Chondrocyte (in vitro differentiated cells): ENCODE measurements around the gene PATE4. TPM values are rescaled to one million over a fixed set of nuclear protein-coding genes. Genes with fewer than 3 reads are reported as not detected.
A peak's percentile ranks its signal among the peaks of the same experiment; 100 is the strongest.

Source experiments
- DNase-seq: peaks from one replicate; pipeline ENCODE4 v3.0.0; 2021; ENCODE audit warnings: mixed read lengths, low spot score
- H3K27ac Mint-ChIP-seq: one replicate; pipeline ENCODE4 v1.8.0; 2021; ENCODE audit warnings: mild to moderate bottlenecking, moderate library complexity, mixed read lengths; ENCODE audit not compliant: unreplicated experiment
- H3K27me3 Mint-ChIP-seq: 2 replicates; pipeline ENCODE4 v1.8.0; 2021; ENCODE audit warnings: low read depth, mixed read lengths
- H3K36me3 Mint-ChIP-seq: 2 replicates; pipeline ENCODE4 v1.8.0; 2021; ENCODE audit warnings: low read depth, mixed read lengths
- H3K4me1 Mint-ChIP-seq: 2 replicates; pipeline ENCODE4 v1.8.0; 2021; ENCODE audit warnings: low read depth, mild to moderate bottlenecking, mixed read lengths
- H3K4me3 Mint-ChIP-seq: one replicate; pipeline ENCODE4 v1.8.0; 2021; ENCODE audit warnings: mild to moderate bottlenecking, moderate library complexity, mixed read lengths; ENCODE audit not compliant: unreplicated experiment
- H3K9me3 Mint-ChIP-seq: 2 replicates; pipeline ENCODE4 v1.8.0; 2021; ENCODE audit warnings: low read depth, mixed read lengths
- total RNA-seq: library from RNA; stranded (reverse); gene quantifications from 3 replicates; pipeline ENCODE4 v1.2.1, GENCODE V29; 2021
- TF ChIP-seq, protein P1 (sequence below): fragments of 200-600 bp; sonication (generic); IDR thresholded peaks from 2 replicates; pipeline ENCODE4 v1.5.0; 2021; ENCODE audit warnings: antibody characterized with exemption, mild to moderate bottlenecking, moderate library complexity

Gene PATE4
- total RNA-seq, 1 donor from 2014 or later = not detected

DNA sequence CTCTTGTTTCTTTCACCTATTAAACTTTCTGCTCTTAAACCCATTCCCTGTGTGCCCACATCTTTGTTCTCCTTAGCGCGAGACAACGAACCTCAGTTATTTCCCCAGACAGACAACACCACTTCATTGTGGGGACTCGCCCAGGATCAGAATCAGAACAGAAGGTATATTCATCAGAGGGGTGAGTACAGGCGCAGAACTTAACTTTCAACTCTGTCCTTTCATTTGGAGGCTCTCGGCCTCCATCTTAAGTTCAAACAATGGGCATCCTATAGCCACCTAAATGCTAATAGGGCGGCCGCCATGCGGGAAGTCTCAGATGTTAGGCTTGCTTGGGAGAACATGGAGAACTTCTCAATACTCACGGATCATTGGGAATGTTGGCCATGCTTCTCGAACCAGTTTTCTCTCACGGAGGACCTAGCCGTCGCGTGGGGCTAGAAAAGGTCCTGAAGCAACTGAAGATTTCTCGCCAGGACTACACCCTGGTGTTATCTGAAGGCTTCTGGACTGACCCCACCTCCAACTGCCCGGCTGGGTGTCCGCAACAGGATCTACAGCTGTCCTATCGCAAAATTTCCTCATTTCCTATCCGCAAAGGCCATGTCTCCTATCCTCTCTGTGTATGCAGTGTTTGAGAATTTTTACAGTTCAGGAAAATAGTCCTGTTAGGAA, 40.9 kb downstream of the PATE4 start:
- H3K27me3 Mint-ChIP-seq = peaks cover 20% of the 10 kb centered on the region
- no peak for DNase-seq

DNA sequence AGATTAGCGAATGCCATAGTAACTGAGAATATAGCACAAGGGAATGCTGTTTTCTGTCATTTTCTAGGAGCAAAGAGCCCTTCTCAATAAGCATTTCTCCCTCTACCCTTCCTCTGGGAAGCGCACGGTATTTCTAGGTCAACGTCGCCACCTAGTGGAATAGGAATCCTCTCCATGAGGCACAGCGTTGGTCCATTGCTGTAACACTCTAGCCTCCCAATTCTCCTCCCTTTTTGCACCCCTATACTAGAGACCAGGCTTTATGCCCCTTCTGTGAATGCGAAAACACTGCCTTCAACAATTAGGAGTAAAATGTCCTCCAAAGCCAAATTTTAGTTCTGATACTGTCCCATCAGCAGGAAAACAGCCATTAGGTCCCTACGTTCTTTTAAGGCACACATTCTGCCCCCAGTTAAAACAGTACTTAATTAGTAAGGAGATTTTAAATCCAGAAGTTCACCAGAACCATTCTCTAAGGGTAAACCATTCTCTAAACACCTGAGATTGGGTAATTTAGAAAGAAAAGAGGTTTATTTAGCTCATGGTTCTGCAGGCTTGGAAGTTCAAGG, 41.5 kb downstream of the PATE4 start:
- Mint-ChIP-seq H3K9me3 (no peaks in the 10 kb centered on the region), H3K27me3 (peaks cover 13% of the 10 kb centered on the region), H3K4me1 (peaks cover 5% of the 10 kb centered on the region), H3K27ac (no peak overlapping the region), H3K4me3 (peak overlapping the region; percentile 53), H3K36me3 (no peaks in the 10 kb centered on the region)
- DNase-seq = no peak
- TF ChIP-seq, protein P1, sequence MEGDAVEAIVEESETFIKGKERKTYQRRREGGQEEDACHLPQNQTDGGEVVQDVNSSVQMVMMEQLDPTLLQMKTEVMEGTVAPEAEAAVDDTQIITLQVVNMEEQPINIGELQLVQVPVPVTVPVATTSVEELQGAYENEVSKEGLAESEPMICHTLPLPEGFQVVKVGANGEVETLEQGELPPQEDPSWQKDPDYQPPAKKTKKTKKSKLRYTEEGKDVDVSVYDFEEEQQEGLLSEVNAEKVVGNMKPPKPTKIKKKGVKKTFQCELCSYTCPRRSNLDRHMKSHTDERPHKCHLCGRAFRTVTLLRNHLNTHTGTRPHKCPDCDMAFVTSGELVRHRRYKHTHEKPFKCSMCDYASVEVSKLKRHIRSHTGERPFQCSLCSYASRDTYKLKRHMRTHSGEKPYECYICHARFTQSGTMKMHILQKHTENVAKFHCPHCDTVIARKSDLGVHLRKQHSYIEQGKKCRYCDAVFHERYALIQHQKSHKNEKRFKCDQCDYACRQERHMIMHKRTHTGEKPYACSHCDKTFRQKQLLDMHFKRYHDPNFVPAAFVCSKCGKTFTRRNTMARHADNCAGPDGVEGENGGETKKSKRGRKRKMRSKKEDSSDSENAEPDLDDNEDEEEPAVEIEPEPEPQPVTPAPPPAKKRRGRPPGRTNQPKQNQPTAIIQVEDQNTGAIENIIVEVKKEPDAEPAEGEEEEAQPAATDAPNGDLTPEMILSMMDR = peak; percentile 86

More for the DNA sequence above, 40.9 kb downstream of the PATE4 start:
- Mint-ChIP-seq H3K27ac (peak overlapping the region; percentile 12), H3K4me1 (peaks cover 5% of the 10 kb centered on the region), H3K4me3 (peak overlapping the region; percentile 53), H3K9me3 (no peaks in the 10 kb centered on the region), H3K36me3 (no peaks in the 10 kb centered on the region)
- TF ChIP-seq, protein P1 = no peak

DNA sequence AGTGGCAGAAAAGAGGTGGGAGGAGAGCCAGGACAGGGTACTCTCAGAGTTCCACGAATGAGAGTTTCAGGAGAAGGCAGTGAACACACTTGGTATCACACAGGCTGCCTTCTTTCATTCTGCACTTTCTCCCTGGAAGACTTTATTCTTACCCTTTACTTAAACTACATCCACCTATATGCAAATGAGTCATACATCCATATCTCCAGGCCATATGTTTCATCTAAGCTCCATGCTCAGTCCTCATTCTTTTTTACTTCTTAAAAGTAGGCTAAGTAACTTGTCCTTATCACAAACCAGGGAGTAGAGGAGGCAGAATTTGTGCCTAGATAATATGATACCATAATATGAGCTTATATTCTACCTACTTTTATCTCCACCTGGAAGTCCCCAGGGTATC, 48.2 kb downstream of the PATE4 start:
- Mint-ChIP-seq H3K4me3 (no peak overlapping the region), H3K27ac (no peak overlapping the region), H3K4me1 (no peaks in the 10 kb centered on the region), H3K27me3 (peaks cover 21% of the 10 kb centered on the region), H3K9me3 (no peaks in the 10 kb centered on the region), H3K36me3 (peaks cover 3% of the 10 kb centered on the region)
- no peak for DNase-seq
- TF ChIP-seq, protein P1 = no peak

DNA sequence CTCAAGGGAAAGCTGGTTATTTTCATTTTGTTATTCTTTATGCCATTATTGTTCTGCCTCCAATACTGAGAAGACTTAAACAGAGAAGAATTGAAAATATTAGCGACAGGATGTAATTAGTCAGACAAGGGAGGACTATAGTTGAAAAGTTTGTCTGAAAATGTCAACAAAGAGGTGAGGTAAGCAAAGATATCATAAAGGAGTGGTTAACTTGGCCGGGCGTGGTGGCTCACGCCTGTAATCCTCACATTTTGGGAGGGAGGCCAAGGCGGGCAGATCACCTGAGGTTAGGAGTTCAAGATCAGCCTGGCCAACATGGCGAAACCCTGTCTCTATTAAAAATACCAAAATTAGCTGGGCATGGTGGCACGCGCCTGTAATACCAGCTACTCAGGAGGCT, 50.3 kb downstream of the PATE4 start:
- Mint-ChIP-seq H3K27me3 (peaks cover 17% of the 10 kb centered on the region), H3K27ac (no peak overlapping the region), H3K36me3 (peaks cover 3% of the 10 kb centered on the region), H3K4me1 (peaks cover 10% of the 10 kb centered on the region), H3K9me3 (no peaks in the 10 kb centered on the region), H3K4me3 (no peak overlapping the region)
- TF ChIP-seq, protein P1 = no peak
- DNase-seq = no peak

DNA sequence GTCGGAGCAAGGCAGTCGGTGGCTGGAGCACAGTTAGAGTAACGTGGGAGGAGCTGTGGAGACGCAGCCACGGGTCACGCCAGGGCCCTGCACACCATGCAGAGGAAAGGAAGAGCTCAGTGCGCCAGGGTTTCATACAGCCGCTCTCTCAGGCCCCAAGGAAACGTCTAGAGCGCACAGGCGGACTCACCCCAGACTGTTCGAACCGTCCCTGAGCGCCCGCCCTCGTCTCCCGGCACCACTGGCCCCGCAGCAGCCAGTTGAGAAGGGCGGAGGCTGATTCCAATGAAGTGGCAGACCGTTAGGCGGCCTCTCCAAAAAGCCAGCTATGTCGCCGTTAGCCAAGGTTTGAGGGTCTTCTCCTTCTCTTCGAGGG, 53.9 kb downstream of the PATE4 start:
- peaks cover 26% of the 10 kb centered on the region for H3K4me1 Mint-ChIP-seq
- H3K9me3 Mint-ChIP-seq = no peaks in the 10 kb centered on the region
- H3K27me3 Mint-ChIP-seq = peaks cover 2% of the 10 kb centered on the region
- H3K36me3 Mint-ChIP-seq = no peaks in the 10 kb centered on the region
- peak overlapping the region; percentile 76 for H3K4me3 Mint-ChIP-seq
- DNase-seq = no peak
- H3K27ac Mint-ChIP-seq = peak overlapping the region; percentile 61
- TF ChIP-seq, protein P1 = no peak
